ENCODE measurements around the gene EEA1.

The EEA1 gene

DNA sequence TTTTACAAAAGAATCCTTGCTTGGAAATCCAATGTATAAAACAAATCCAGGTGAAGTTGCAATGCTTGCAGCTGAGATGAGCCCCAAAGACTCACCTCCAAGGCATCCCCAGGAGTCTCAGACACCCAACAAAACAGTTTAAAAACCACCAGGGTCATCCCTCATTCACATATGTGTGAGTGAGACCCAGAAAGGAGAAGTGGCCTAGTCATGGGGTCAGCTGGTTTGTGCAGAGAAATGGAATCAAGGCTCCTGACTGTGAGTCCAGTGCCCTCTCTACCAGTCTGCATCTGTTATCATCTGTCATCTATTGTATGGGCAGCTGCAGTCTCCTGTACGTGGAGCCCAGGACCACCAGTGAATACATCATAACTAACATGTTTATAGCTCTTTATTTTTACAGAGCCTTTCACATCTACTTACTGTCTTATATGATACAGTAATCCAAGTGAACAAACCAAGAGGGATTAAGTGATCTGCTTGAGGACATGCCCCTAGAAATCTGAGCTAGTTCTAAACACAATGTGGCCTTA lies 199.3 kb downstream of the EEA1 start:
- in situ Hi-C loops (cut with MboI; ENCODE audit: low pct_unique_long_range_greater_than_20kb, low sequenced_read_pairs, unreplicated experiment), result no loop called here
- DNase-seq (ENCODE audit: low spot score), result no peak

GRCh38 chr12:92726850-92727249 lies 202.2 kb downstream of the EEA1 start:
- in situ Hi-C loops (cut with MboI; ENCODE audit: low pct_unique_long_range_greater_than_20kb, low sequenced_read_pairs, unreplicated experiment), result no loop called here
- no peak for TF ChIP-seq CTCF (IDR thresholded peaks at IDR 0.05; ENCODE audit: extremely low read depth, insufficient read depth, missing control alignments)
- DNase-seq (ENCODE audit: low spot score), result no peak

More for the DNA sequence above, 199.3 kb downstream of the EEA1 start:
- TF ChIP-seq CTCF (IDR thresholded peaks at IDR 0.05; ENCODE audit: extremely low read depth, insufficient read depth, missing control alignments), result no peak

GRCh38 chr12:92722897-92723296 lies 206.2 kb downstream of the EEA1 start:
- no peak for DNase-seq (ENCODE audit: low spot score)
- in situ Hi-C loops (cut with MboI; ENCODE audit: low pct_unique_long_range_greater_than_20kb, low sequenced_read_pairs, unreplicated experiment), result no loop called here
- TF ChIP-seq CTCF (IDR thresholded peaks at IDR 0.05; ENCODE audit: extremely low read depth, insufficient read depth, missing control alignments), result no peak

GRCh38 chr12:92721656-92722055 lies 207.4 kb downstream of the EEA1 start:
- no peak for DNase-seq (ENCODE audit: low spot score)
- no peak for TF ChIP-seq CTCF (IDR thresholded peaks at IDR 0.05; ENCODE audit: extremely low read depth, insufficient read depth, missing control alignments)
- in situ Hi-C loops (cut with MboI; ENCODE audit: low pct_unique_long_range_greater_than_20kb, low sequenced_read_pairs, unreplicated experiment), result no loop called here

DNA sequence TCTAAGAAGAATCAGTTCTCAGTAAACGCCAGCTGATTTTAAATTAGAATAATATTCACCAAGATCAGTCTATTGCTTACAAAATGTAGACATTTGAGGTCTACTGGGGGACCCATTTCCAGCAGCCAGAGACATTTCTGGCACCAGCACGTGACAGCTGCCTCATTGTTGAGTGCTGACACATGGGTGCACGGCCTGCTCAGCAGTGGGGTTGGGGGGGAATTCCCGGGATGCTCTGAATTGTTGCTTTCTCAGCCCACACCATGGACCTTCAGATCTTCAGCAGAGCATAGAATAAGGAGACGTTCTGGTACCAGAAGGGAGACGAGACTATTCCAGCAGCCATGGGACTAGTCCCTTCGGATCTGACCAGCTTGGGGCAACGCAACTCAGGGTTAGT lies 208.0 kb downstream of the EEA1 start:
- in situ Hi-C loops (cut with MboI; ENCODE audit: low pct_unique_long_range_greater_than_20kb, low sequenced_read_pairs, unreplicated experiment), result no loop called here
- no peak for TF ChIP-seq CTCF (IDR thresholded peaks at IDR 0.05; ENCODE audit: extremely low read depth, insufficient read depth, missing control alignments)
- DNase-seq (ENCODE audit: low spot score), result no peak
